ENCODE measurements around the gene PSG2.

DNA sequence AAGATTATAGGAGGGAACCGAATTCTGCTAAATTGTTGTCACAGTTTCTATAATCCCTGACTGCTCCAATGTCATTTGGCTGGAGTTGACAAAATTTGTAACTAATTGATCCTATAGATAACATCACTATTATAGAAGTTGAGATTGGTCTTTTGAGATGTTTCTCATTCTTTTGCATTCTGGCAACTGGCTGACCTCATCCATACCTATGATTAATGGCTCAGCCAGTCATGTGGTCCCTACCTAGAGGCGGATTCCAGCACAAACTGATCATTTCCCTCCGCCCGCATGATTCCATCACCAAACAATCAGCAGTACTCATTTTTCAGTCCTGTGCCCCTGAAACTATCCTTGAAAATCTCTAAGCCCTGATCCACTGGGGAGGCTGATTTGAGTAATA lies 4.2 kb downstream of the PSG2 start:
- TF ChIP-seq CTCF (IDR thresholded peaks at IDR 0.05), result no peak
- TF ChIP-seq EP300 (IDR thresholded peaks at IDR 0.05), result no peak
- TF ChIP-seq POLR2AphosphoS5 (IDR thresholded peaks at IDR 0.05), result no peak
- no peak for TF ChIP-seq POLR2A (IDR thresholded peaks at IDR 0.05)

Data from stomach (tissue), 4 donors.